ENCODE data around the gene TAF1B.

GRCh38 chr2:9941196-9941995 lies 98.1 kb downstream of the TAF1B start:
- TF ChIP-seq, protein P1, sequence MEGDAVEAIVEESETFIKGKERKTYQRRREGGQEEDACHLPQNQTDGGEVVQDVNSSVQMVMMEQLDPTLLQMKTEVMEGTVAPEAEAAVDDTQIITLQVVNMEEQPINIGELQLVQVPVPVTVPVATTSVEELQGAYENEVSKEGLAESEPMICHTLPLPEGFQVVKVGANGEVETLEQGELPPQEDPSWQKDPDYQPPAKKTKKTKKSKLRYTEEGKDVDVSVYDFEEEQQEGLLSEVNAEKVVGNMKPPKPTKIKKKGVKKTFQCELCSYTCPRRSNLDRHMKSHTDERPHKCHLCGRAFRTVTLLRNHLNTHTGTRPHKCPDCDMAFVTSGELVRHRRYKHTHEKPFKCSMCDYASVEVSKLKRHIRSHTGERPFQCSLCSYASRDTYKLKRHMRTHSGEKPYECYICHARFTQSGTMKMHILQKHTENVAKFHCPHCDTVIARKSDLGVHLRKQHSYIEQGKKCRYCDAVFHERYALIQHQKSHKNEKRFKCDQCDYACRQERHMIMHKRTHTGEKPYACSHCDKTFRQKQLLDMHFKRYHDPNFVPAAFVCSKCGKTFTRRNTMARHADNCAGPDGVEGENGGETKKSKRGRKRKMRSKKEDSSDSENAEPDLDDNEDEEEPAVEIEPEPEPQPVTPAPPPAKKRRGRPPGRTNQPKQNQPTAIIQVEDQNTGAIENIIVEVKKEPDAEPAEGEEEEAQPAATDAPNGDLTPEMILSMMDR (IDR thresholded peaks at IDR 0.05) = no peak
- no peak for TF ChIP-seq POLR2A (IDR thresholded peaks at IDR 0.05)
